PFSK-1 (cell line): ENCODE data around the gene TRIM5.

ENCODE experiments used
- FOXP2 ChIP-seq: optimal IDR thresholded peaks from 2 replicates; pipeline ENCODE3; 2011; ENCODE audit warnings: borderline replicate concordance, control low read depth, inconsistent platforms; ENCODE audit not compliant: insufficient read depth; ENCODE audit errors: extremely low read length, extremely low read depth
- POLR2AphosphoS5 ChIP-seq: IDR thresholded peaks from 2 replicates; pipeline ENCODE4 v1.6.1; 2012; ENCODE audit warnings: low read depth, mild to moderate bottlenecking, control low read depth, low read length, moderate library complexity
- REST ChIP-seq, 2 experiments: IDR thresholded peaks; 2 replicates each; pipeline versions ENCODE4 v1.6.1 to v1.8.0; 2011 to 2012; ENCODE audit warnings: low read depth in 2 of 2, low read length in 2 of 2, control low read depth in 1 of 2, inconsistent platforms in 1 of 2, mild to moderate bottlenecking in 1 of 2, moderate library complexity in 1 of 2; ENCODE audit not compliant: insufficient read depth in 1 of 2
- SIN3A ChIP-seq: IDR thresholded peaks from 2 replicates; pipeline ENCODE4 v1.6.1; 2012; ENCODE audit warnings: mild to moderate bottlenecking, low read length, moderate library complexity, borderline replicate concordance; ENCODE audit not compliant: insufficient read depth
- TAF1 ChIP-seq: IDR thresholded peaks from 2 replicates; pipeline ENCODE4 v1.6.1; 2012; ENCODE audit warnings: low read length, control low read depth, borderline replicate concordance; ENCODE audit not compliant: insufficient read depth

GRCh38 chr11:5712507-5712906, 27.6 kb upstream of the TRIM5 start:
- TF ChIP-seq POLR2AphosphoS5 (no peak), TAF1 (no peak), SIN3A (no peak), REST (IDR thresholded peaks at IDR 0.05; ENCODE audit: insufficient read depth in 1 of 2, low read depth in 2 of 2, low read length in 2 of 2) (no peak), FOXP2 (no peak)
